HG03342 (cell line): ENCODE measurements around the gene C6orf136.
"Not testable (repeated sequence)": the region's sequence is repeated elsewhere in the genome, so short reads cannot be mapped to it uniquely, and the experiment has no call there.

Source experiments
- ATAC-seq: cut with Tn5 transposase; IDR thresholded peaks from one replicate; pipeline ENCODE4 v1.9.1; 2021; ENCODE audit warnings: mild to moderate bottlenecking, moderate library complexity; ENCODE audit not compliant: unreplicated experiment

The C6orf136 gene, protein sequence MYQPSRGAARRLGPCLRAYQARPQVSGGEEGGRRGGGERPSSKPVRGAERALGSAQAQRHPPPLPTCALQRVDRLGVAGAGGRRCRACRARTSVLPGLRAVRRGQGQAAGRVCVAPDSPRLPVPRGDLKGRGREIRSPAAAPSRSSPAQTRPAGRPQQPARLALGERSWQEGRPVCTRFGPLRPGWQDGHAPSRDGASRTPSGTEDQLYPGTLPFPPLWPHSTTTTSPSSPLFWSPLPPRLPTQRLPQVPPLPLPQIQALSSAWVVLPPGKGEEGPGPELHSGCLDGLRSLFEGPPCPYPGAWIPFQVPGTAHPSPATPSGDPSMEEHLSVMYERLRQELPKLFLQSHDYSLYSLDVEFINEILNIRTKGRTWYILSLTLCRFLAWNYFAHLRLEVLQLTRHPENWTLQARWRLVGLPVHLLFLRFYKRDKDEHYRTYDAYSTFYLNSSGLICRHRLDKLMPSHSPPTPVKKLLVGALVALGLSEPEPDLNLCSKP

DNA sequence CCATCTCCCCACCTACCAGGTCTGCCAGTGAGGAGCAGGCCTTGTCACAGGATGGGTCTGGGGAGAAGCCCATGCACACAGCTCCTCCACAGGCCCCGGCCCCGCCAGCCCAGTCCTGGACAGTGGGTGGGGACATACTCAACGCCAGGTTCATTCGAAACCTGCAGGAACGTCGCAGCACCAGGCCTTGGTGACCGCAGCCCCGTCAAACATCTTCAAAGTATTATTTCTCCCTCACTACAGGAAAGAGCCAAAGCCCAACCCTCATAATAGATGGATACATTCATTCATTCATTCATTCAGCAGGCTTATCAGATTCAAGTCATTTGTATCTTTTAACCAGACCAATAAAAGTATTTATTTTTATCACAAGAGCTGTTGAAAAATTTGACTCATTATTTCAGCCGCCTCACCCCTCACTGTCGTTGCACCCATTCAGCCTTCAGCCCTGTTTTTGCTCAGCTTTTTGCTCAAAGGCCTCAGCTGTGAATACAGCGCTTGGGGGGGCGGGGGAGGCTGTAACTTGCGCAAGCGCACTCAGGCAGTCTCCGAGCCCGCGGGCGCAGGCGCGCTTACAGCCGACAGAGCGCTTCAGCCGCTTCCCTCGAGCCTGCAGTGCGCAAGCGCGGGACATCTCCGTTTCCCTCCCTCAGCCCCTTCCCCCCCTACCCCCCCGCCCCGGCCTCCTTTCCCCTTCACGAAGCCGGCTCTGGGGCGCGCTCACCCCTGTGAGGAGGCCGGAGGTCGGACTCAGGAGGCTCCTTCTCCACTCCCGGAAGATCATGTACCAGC lies at the start of gene C6orf136:
Gene C6orf136, plus strand, starts transcription at position 684 of the 792 bp plus-strand sequence. Its CDS starts 99 bp downstream, at position 783.
- ATAC-seq = peak; percentile 42

DNA sequence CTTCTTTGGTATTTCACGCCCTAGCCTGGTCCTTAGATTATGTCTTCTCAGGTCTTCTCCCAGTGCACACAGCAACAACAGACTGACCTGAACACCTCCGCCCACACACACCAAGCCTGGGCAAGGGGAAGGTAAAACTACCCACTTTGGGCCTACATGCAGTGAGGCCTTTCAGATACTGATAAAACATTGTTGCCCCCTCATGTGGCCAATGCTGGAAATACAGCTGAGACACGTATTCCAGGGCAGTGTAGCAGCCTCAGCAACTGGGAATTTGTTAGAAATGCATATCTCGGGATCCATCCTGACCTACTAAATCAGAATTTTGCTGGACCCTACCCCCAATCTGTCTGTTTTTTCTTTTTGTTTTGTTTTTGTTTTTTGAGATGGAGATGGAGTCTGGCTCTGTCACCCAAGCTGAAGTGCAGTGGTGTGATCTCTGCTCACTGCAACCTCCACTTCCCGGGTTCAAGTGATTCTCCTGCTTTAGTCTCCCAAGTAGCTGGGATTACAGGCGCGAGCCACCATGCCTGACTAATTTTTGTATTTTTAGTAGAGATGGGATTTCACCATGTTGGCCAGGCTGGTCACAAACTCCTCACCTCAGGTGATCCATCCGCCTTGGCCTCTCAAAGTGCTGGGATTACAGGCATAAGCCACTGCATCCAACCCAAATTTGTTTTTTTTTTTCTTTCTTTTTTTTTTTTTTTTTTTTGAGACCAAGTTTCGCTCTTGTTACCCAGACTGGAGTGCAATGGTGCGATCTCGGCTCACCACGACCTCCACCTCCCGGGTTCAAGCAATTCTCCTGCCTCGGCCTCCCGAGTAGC lies 49.4 kb upstream of the C6orf136 start:
- ATAC-seq = not testable (repeated sequence)

DNA sequence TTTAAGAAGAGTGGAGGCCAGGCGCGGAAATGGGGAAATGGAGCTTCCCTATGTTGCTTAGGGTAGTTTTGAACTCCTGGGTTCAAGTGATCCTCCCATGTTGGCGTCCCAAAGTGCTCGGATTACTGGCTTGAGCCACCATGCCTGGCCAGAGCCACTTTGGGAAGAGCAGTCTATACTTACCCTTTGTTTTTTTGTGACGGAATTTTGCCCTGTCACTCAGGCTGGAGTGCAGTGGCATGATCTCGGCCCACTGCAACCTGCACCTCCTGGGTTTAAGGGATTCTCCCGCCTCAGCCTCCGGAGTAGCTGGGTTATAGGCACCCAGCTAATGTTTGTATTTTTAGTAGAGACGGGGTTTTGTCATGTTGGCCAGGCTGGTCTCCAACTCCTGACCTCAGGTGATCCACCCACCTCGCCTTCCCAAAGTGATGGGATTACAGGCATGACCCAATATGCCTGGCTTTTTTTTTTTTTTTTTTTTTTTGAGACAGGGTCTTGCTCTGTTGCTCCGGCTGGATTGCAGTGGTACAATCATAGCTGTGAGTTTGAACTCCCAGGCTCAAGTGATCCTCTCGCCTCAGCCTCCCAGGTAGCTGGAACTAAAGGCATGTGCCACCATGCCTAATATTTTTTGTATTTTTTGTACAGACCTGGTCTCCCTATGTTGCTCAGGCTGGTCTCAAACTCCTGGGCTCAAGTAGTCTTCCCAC lies 47.9 kb upstream of the C6orf136 start:
- no peak for ATAC-seq

DNA sequence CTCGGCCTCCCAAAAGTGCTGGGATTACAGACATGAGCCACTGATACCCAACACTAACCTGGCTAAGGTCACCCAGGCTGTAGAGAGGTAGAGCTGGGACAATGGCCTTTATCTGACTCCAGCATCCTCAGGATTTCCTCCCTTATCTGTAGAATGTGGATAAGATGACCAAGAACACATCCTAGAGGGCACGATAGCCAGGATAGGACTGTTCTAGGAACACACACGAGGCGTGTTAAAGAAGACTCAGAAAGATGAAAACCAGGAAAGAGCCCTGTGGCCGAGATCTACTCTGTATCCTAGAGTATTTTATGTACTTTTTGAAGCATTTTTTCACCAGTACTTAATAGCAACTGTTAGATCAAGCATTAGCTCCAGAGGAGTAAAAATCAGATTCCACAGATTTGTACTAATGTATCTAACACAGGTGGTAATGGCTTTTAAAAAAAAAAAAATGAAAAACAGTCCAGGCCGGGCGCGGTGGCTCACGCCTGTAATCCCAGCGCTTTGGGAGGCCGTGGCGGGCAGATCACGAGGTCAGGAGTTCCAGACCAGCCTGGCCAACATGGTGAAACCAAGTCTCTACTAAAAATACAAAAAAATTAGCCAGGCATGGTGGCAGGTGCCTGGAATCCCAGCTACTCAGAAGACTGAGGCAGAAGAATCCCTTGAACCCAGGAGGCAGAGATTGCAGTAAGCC lies 47.2 kb upstream of the C6orf136 start:
- no peak for ATAC-seq

DNA sequence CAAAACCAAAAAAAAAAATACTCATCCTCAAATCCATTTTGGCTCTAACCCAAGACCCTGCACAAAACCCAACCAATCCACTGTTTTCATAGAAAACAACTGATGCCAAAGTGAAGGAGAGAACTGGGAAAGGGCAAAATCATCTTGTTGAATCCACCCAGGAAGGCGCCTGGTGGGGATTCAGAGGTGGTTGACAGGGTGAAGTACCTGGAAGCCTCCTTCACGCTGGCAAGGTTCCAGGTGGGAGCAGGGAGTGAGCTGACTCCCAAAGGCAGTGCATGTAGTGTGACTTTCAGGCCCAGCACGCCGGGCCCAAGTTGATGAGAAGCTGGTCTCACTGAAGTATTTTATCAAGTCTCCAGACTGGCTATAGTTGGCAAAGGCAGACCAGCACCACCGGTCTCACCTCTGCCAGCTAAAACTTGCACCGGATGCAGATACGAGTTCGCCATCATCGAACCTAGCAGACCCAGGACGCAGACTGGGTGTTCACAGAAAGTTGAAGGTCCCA lies 46.4 kb upstream of the C6orf136 start:
- ATAC-seq = no peak

DNA sequence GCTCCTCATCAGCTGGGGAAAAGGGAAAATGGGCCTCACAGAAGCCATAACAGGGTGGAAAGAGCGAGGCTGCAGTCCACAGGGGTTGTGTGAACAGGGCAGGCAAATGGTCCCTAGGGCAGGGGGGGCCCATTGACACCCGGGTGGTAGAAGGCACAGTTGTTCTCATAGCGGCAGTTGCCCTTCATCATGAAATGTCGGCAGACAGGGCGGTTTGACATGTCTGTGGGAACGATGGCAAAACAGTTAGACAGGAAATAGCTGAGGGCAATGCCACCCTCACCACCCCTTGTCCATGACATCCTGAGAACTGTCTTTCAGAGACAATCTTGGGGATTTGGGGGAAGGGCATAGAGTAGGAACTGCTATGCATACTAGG lies 45.5 kb upstream of the C6orf136 start:
- ATAC-seq = no peak

DNA sequence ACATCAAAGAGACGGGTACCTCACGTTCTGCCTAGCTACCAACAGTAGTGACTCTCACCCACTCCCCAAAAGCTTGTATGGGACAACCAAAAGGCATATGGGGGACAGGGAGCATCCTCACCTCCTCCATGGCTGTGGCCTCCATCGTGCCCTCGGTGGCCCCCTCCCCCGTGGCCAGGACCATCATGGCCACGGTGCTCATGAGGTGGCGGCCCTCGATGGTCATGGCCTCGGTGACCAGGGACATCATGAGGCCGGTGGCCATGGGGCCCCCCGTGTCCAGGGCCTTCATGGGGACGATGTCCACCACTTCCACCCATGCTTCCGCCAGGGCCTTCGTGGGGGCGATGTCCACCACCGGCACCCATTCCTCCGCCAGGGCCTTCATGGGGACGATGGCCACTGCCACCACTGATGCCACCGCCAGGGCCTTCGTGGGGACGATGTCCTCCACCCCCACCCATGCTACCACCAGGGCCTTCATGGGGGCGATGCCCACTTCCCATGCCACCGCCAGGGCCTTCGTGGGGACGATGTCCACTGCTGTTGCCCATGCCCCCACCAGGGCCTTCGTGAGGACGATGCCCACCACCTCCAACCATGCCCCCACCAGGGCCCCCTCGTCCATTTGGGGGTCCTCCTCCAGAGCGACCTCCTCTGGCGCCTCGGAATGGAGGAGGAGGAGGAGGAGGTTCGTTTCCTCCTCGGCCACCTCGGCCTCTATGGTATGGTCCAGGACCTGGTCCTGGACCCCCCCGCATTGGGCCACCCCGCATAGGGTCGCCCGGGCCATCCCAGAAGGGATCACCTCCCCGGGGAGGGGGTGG lies 44.9 kb upstream of the C6orf136 start:
- no peak for ATAC-seq

DNA sequence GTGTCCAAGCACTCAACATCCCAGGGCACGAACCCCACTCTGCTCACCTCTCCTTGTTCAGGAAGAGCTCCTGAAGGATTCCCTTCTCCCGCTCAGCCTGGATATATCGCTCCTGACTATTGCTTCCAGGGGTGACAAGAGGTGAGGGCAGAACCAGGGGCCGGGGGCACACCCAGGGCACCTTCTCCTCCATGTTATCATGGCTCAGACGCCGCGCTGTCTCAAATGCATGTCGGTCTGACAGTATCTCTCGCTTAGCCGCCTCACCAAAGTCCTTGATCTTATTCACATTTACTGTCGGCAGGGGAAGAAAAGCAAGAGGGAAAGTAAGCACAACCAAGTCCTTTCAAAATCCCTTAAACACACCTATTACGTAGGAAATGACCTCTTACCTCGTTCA lies 43.0 kb upstream of the C6orf136 start:
- no peak for ATAC-seq

DNA sequence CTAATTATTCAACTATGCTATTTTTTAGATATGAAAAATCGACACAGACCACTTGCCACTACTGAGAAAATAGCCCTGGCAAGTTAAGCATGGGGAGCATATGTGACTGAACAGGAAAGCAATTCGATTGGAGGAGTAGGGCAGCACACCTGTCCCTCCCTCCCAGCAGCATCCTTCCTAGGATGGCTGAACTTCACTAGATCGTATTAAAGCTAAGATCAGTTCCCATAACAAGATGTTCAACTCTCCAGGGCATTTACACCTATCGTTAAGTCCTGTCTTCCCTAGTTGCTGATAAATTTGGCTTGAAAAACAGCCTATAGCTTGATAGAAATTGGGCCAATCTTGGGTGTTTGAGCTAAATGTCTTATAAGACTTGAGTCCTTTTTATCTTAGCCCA lies 36.9 kb upstream of the C6orf136 start:
- no peak for ATAC-seq

DNA sequence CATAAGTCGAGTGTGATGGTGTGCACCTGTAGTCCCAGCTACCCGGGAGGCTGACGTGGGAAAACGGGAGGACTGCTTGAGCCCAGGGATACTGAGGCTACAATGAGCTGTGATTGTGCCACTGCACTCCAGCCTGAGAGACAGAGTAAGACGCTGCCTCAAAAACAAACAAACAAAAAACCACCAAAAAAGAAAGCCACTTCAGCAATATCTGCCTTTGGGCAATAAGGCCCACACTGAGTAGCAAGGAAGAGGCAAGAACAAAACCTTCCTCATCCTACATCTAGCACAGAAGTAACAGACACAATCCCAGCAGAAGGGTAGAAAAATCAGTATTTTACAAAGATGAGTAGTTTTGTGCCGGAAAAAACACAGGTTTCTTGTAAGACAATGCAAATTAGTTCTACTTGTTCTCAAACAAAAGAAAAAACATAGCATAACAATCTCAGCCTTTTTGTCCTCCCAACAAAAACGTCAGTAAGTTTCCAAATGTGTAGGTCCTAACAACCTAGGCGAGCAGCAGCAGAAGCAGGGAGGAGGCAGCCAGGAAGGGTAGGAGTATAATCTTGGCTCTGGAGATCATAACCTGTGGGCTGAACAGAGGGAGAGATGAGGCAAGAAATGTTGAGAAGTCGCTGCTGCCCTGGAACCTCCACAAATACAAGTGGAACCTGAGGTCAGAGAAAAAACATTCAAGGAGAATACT lies 35.6 kb upstream of the C6orf136 start:
- ATAC-seq = no peak

DNA sequence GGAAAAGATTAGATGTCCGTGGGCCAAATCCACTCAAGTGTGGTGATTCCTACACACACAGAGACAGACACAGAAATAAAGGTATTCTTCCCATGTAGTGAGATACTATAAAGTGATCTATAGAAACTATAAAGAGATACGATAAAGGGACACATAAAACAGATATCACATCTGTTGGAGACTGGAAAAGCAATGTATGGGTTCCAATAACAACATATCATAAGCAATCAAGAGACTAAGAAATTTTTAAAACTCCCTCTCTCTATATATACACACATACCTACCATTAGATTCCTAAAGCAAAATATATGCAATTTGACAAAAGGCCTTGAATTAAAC lies 35.1 kb upstream of the C6orf136 start:
- ATAC-seq = no peak

DNA sequence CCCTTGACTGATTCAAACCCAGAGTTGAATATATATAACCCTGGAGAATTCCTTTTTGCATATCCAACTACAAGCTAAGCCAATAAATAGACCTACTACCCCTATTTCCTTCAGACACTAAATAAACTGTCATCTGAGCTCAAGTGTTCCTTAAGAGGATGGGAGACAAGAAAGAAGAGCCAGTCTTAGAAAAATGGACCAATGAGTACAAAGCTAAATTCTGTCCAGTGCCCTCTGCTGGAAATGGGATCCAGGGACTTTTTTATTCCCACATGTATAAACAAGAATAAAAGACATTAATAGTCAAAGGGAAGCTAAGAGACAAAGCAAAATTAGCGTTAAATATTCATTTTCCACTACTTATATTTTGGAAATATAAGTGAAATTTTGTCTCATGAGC lies 34.7 kb upstream of the C6orf136 start:
- no peak for ATAC-seq

DNA sequence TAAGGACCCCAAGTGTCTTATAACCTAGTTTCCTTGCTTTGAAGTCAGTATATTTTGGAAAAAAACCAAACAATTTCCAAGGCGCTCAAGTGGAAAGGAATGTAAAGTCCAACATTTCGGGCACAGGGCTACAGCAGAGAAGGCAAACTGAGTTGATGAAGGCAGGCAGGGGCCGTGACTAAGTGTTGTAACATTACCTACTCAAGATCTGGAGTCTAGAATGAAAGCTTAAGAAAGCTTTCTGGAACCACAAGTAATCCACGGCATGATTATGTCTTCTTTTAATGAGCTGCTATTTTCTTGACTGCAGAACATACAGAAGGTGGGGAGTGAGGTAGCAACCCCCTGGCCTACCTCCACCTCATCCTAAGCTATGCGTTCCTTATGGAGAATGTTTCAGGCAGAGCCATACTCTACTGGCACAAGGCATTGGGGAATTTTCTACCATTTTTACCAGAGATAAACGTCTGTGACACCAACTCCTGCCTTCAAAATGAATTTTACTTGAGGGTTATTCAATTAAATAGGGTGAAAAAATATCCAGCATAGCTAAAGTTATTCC lies 34.2 kb upstream of the C6orf136 start:
- ATAC-seq = no peak

DNA sequence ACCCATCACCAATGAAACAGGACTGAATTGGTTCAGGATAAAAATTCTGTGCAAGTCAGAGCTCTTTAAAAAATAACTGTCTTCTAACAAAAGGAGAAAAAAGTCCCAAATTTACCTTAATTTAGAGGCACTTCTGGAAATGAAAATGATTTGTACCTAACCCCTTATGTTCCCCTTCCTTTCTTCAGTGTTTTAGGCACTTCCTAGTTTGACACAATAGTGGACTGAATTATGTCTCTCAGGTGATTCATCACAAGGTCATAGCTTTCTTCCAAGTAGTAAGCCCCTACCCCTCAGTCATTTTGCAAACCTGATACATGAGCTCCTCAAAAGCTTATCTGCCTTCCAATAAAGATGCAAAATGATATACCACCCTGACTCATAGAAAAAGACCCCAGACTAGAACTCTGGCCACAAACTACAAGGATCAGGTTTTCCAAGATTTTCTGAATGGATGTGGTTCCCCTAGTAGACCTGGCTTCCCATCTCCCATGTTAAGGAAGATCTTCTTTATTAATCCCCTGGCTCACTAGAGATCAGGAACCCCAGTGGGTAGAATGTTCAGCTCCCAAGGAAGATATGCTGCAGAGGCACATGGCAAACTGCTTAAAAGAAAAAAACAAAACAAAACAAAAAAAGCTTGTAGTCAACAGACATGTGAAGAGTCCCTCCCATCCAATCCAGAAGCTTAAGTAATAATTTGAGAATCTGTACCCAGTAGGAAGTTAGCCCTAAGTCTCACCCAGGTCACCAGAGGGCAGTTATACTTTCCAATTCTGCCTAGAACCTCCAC lies 33.5 kb upstream of the C6orf136 start:
- ATAC-seq = no peak

DNA sequence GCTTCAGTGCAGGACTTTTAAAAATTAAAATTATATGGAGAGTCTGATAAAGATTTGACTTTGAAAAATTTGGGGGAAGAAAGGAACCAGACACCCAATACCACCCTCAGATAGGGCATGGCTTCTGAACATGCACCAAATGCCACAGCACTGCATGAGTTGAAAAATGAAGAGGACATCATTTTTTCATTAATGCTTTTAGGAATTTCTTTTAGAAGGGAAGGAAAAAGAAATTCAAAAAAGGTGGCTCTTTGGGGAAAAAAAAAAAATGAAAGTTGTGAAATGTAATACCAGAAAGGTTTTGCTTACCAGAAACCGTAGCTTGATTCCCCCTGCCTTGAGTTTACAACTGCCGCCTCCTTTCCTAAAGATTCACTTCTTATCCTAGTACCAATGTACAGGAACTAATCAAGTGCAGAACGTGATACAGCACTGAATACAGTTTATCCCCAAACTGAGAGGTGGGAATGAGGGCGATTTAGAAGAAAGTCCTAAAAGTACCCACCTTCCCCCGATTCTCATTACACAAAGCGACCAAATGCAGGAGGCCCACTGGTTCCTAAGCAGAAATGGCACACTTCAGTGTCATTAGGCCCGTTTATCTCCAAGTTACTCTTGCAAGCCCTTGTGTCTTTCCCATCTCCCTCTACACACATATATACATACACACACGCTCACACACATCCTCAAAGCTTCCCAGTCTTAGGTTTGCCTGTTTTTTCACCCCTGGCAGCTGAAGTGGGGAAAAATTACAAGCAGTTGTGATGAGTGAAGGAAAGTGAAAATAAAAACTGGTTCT lies 32.7 kb upstream of the C6orf136 start:
- no peak for ATAC-seq

DNA sequence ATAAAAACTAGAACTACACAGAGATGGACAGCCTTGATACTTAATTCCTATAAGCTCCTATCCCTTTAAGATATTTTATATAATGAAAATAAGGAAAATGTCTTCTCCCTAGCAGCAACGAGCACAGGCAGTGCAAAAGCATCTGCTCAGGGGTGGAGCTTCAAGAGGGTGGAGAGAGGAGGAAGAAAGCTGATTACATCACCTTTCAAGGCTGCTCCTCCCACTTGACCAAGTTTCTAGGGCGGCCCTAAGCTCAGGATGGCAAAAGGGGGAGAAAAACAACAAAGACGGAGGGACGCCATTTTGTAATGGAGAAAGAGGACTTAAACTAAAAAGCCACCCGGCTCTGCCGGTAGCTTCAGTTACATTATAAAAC lies 32.1 kb upstream of the C6orf136 start:
- ATAC-seq = peak; percentile 38
